Keratinocyte (primary cell): ENCODE data around the gene DENND5B. TPM values are rescaled to one million over a fixed set of nuclear protein-coding genes. Genes with fewer than 3 reads are reported as not detected.

Experiments used
- DNase-seq: peaks from one replicate; pipeline ENCODE4 v3.0.0-alpha.2; 2011; ENCODE audit warnings: low read depth, missing footprints, low spot score
- FAIRE-seq: peaks from 2 replicates; lab custom pipeline; 2011; peaks lifted over from hg19 to GRCh38; lab: Jason Lieb, UNC
- H2AFZ ChIP-seq: 2 replicates; pipeline ENCODE4 v1.6.0; 2012; ENCODE audit warnings: low read length, control low read depth, inconsistent platforms; ENCODE audit not compliant: control insufficient read depth
- H3K27ac ChIP-seq: 2 replicates; pipeline ENCODE4 v1.5.1; 2011; ENCODE audit warnings: low read length; ENCODE audit not compliant: control insufficient read depth, insufficient read depth
- H3K27me3 ChIP-seq: 3 replicates; pipeline ENCODE4 v1.6.0; 2011; ENCODE audit warnings: low read length; ENCODE audit not compliant: control insufficient read depth, insufficient read depth; ENCODE audit errors: extremely low read depth
- H3K36me3 ChIP-seq, 2 experiments: 2 replicates in 1 of 2; 3 replicates in 1 of 2; pipeline ENCODE4 v1.5.1; 2011; ENCODE audit warnings: low read length in 2 of 2, mild to moderate bottlenecking in 1 of 2; ENCODE audit not compliant: control insufficient read depth in 2 of 2, insufficient read depth in 2 of 2; ENCODE audit errors: extremely low read depth in 1 of 2
- H3K4me1 ChIP-seq: 3 replicates; pipeline ENCODE4 v1.5.1; 2011; ENCODE audit warnings: low read length; ENCODE audit not compliant: control insufficient read depth, insufficient read depth; ENCODE audit errors: extremely low read depth
- H3K4me2 ChIP-seq: 3 replicates; pipeline ENCODE4 v1.6.0; 2011; ENCODE audit warnings: low read depth, low read length; ENCODE audit not compliant: control insufficient read depth, insufficient read depth; ENCODE audit errors: extremely low read depth
- H3K4me3 ChIP-seq, 3 experiments: fragments of 200-600 bp in 1 of 3; sonication (generic) in 1 of 3; 2 replicates in 2 of 3; 3 replicates in 1 of 3; pipeline ENCODE4 v1.5.1; 2011 to 2016; ENCODE audit warnings: low read length in 3 of 3, mild to moderate bottlenecking in 3 of 3, control low read depth in 2 of 3, inconsistent platforms in 1 of 3, low read depth in 1 of 3, mixed read lengths in 1 of 3, mixed run types in 1 of 3, moderate library complexity in 1 of 3; ENCODE audit not compliant: control insufficient read depth in 2 of 3, insufficient read depth in 2 of 3; ENCODE audit errors: extremely low read depth in 1 of 3
- H3K79me2 ChIP-seq: 2 replicates; pipeline ENCODE4 v1.6.0; 2012; ENCODE audit warnings: low read length; ENCODE audit not compliant: control insufficient read depth, insufficient read depth
- H3K9ac ChIP-seq: 3 replicates; pipeline ENCODE4 v1.6.0; 2011; ENCODE audit warnings: low read length; ENCODE audit not compliant: control insufficient read depth, insufficient read depth; ENCODE audit errors: extremely low read depth
- H3K9me1 ChIP-seq: 3 replicates; pipeline ENCODE4 v1.6.0; 2011; ENCODE audit warnings: low read length; ENCODE audit not compliant: control insufficient read depth, insufficient read depth; ENCODE audit errors: extremely low read depth
- H3K9me3 ChIP-seq: 2 replicates; pipeline ENCODE4 v1.5.1; 2012; ENCODE audit warnings: low read depth, low read length; ENCODE audit not compliant: control insufficient read depth
- H4K20me1 ChIP-seq: 3 replicates; pipeline ENCODE4 v1.6.0; 2011; ENCODE audit warnings: low read length; ENCODE audit not compliant: control insufficient read depth, insufficient read depth; ENCODE audit errors: extremely low read depth
- CTCF ChIP-seq, 3 experiments: IDR thresholded peaks in 1 of 3; conservative IDR thresholded peaks in 1 of 3; optimal IDR thresholded peaks in 1 of 3; 2 replicates in 2 of 3; 3 replicates in 1 of 3; pipeline versions ENCODE3 to v1.5.1; 2011; ENCODE audit warnings: low read length in 3 of 3, mild to moderate bottlenecking in 3 of 3, moderate library complexity in 2 of 3, control low read depth in 1 of 3, inconsistent platforms in 1 of 3; ENCODE audit not compliant: insufficient read depth in 2 of 3; ENCODE audit errors: extremely low read depth in 1 of 3
- EZH2 ChIP-seq: IDR thresholded peaks from one replicate; pipeline ENCODE4 v1.6.1; 2012; ENCODE audit warnings: inconsistent platforms, mild to moderate bottlenecking, low read length, moderate library complexity
- dilution Hi-C: fragments of 300-500 bp; cut with MboI; formaldehyde crosslinking; loops from one replicate; pipeline ENCODE4 v1.7.0; 2020; ENCODE audit warnings: low sequenced_read_pairs; ENCODE audit not compliant: extremely low pct_ligation_motif_present
- polyA plus RNA-seq, 5 experiments: library from polyadenylated mRNA; depleted of rRNA in 3 of 5; stranded (reverse) in 3 of 5; stranded (forward) in 1 of 5; unstranded in 1 of 5; fragments of >200 nt; gene quantifications; 1 replicate in 1 of 5; 2 replicates in 3 of 5; 3 replicates in 1 of 5; pipeline versions ENCODE4 v1.2.1 to v1.2.3, GENCODE V29; 2011 to 2012; ENCODE audit warnings: missing spikeins in 2 of 5, low read depth in 1 of 5, low replicate concordance in 1 of 5

The DENND5B gene
- polyA plus RNA-seq, 1 donor (not counting 4 experiments of a cell fraction or from before 2014, with no cell fraction given) = 4.7 TPM

DNA sequence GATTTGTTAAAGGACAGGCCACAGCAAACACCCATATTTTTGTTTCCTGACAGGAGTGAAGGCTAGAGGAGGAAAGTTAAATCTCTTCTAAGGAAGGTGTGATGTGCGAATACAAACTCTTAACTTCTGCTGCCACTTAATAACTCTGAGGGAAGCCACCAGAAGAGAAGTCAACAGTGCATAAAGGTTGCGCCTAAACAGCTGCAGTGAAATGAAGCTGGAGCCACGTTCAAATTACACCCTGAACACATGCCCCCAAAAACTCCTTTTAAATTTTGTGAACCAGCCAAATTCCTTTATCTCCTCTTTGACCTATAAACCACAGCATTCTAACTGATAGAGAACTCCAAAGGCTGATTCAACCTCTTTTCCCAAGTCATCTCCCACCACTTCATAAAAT, 22.4 kb downstream of the DENND5B start:
- H3K36me3 ChIP-seq = no peaks in the 10 kb centered on the region
- no peak for FAIRE-seq
- no peaks in the 10 kb centered on the region for H3K4me1 ChIP-seq
- dilution Hi-C loops = no loop called here
- no peak for DNase-seq
- H3K79me2 ChIP-seq = no peaks in the 10 kb centered on the region
- H3K9me1 ChIP-seq = no peaks in the 10 kb centered on the region
- H3K27me3 ChIP-seq = no peaks in the 10 kb centered on the region
- H3K9me3 ChIP-seq = no peaks in the 10 kb centered on the region
- H3K9ac ChIP-seq = no peak overlapping the region
- H4K20me1 ChIP-seq = no peaks in the 10 kb centered on the region
- TF ChIP-seq EZH2 (no peak), CTCF (optimal IDR thresholded peaks at IDR 0.05 in 1 of 3, IDR thresholded peaks at IDR 0.05 in 1 of 3, conservative IDR thresholded peaks at IDR 0.05 in 1 of 3; ENCODE audit: extremely low read depth in 1 of 3, insufficient read depth in 2 of 3, low read length in 3 of 3) (no peak)
- no peak overlapping the region for H3K27ac ChIP-seq
- no peak overlapping the region for H3K4me3 ChIP-seq
- H3K4me2 ChIP-seq = no peak overlapping the region
- no peak overlapping the region for H2AFZ ChIP-seq

- FAIRE-seq (no peak), DNase-seq (no peak)
- dilution Hi-C loops = no loop called here
- Histone ChIP-seq H3K79me2 (no peaks in the 10 kb centered on the region), H2AFZ (no peak overlapping the region), H3K4me1 (no peaks in the 10 kb centered on the region), H3K4me3 (no peak overlapping the region), H3K27me3 (no peaks in the 10 kb centered on the region), H4K20me1 (no peaks in the 10 kb centered on the region), H3K9ac (no peak overlapping the region), H3K4me2 (no peak overlapping the region), H3K9me1 (no peaks in the 10 kb centered on the region), H3K9me3 (no peaks in the 10 kb centered on the region), H3K36me3 (no peaks in the 10 kb centered on the region), H3K27ac (no peak overlapping the region)
- TF ChIP-seq EZH2 = no peak
- TF ChIP-seq CTCF (optimal IDR thresholded peaks at IDR 0.05 in 1 of 3, IDR thresholded peaks at IDR 0.05 in 1 of 3, conservative IDR thresholded peaks at IDR 0.05 in 1 of 3; ENCODE audit: extremely low read depth in 1 of 3, insufficient read depth in 2 of 3, low read length in 3 of 3) = no peak
These were observed 23.9 kb downstream of the DENND5B start for GRCh38 chr12:31567029-31567428.
